PC-9 (cell line): ENCODE data around the gene ASCC3. TPM values are rescaled to one million over a fixed set of nuclear protein-coding genes. Genes with fewer than 3 reads are reported as not detected.

ENCODE experiments used
- BruUV-seq: library from RNA; stranded (reverse); fragments of 400-500 nt; replicated peaks from 2 replicates; lab custom pipeline; 2021; lab: Mats Ljungman, UMichigan
- CTCF ChIA-PET: fragments of 300-600 bp; sonication (Branson Sonifier 250); formaldehyde crosslinking; loops from one replicate; lab custom pipeline; 2022; ENCODE audit warnings: antibody characterized with exemption; lab: Charles Lee
- POLR2A ChIA-PET: fragments of 300-600 bp; sonication (Branson Sonifier 250); formaldehyde crosslinking; loops from one replicate; lab custom pipeline; 2022; ENCODE audit warnings: antibody characterized with exemption; ENCODE audit not compliant: unreplicated experiment; lab: Charles Lee
- DNase-seq, 2 experiments: peaks; one replicate each; pipeline versions ENCODE4 v3.0.0 to v3.0.0-alpha.2; 2015 to 2022; ENCODE audit warnings: mixed read lengths in 1 of 2
- H2AFZ ChIP-seq: fragments of 200-600 bp; sonication (generic); 2 replicates; pipeline ENCODE4 v1.8.1; 2017; ENCODE audit warnings: antibody characterized with exemption
- H3F3A ChIP-seq: fragments of 200-600 bp; sonication (generic); 2 replicates; pipeline ENCODE4 v1.8.1; 2017; ENCODE audit warnings: antibody characterized with exemption, mild to moderate bottlenecking, low read depth; ENCODE audit not compliant: insufficient read depth
- H3K27ac ChIP-seq: fragments of 200-600 bp; sonication (generic); 2 replicates; pipeline ENCODE4 v1.6.1; 2016; ENCODE audit warnings: mixed run types
- H3K27me3 ChIP-seq: fragments of 200-600 bp; sonication (generic); 2 replicates; pipeline ENCODE4 v1.6.1; 2016; ENCODE audit warnings: low read depth, mixed run types; ENCODE audit not compliant: insufficient read depth
- H3K36me3 ChIP-seq: fragments of 200-600 bp; sonication (generic); 2 replicates; pipeline ENCODE4 v1.6.1; 2016; ENCODE audit warnings: low read depth, mixed run types
- H3K4me1 ChIP-seq: fragments of 200-600 bp; sonication (generic); replicated peaks from 2 replicates; pipeline ENCODE4 v1.6.1; 2016; ENCODE audit warnings: mixed run types; ENCODE audit not compliant: insufficient read depth
- H3K4me2 ChIP-seq: fragments of 200-600 bp; sonication (generic); 2 replicates; pipeline ENCODE4 v1.6.1; 2017; ENCODE audit warnings: mixed run types
- H3K4me3 ChIP-seq: fragments of 200-600 bp; sonication (generic); 2 replicates; pipeline ENCODE4 v1.6.1; 2016; ENCODE audit warnings: mixed run types
- H3K79me2 ChIP-seq: fragments of 200-600 bp; sonication (generic); 2 replicates; pipeline ENCODE4 v1.6.1; 2017; ENCODE audit warnings: low read depth, mixed run types
- H3K9me2 ChIP-seq: fragments of 200-600 bp; sonication (generic); 2 replicates; pipeline ENCODE4 v1.8.1; 2017; ENCODE audit warnings: mild to moderate bottlenecking; ENCODE audit not compliant: insufficient read depth
- H3K9me3 ChIP-seq: fragments of 200-600 bp; sonication (generic); 2 replicates; pipeline ENCODE4 v1.8.1; 2016; ENCODE audit warnings: low read depth; ENCODE audit not compliant: insufficient read depth
- H4K20me1 ChIP-seq: fragments of 200-600 bp; sonication (generic); 2 replicates; pipeline ENCODE4 v1.8.1; 2017; ENCODE audit not compliant: insufficient read depth
- CTCF ChIP-seq: fragments of 200-600 bp; sonication (generic); conservative IDR thresholded peaks from 2 replicates; pipeline ENCODE4 v1.6.1; 2017; ENCODE audit warnings: mixed run types, antibody characterized with exemption, mild to moderate bottlenecking, moderate library complexity
- EZH2 ChIP-seq: fragments of 200-600 bp; sonication (generic); IDR thresholded peaks from 2 replicates; pipeline ENCODE4 v1.8.0; 2017; ENCODE audit warnings: antibody characterized with exemption, low read depth
- intact Hi-C: fragments of 100-400 bp; cut with micrococcal nuclease; formaldehyde crosslinking; loops from one replicate; pipeline ENCODE4 v1.10.0; 2022; ENCODE audit not compliant: unreplicated experiment
- total RNA-seq: library from RNA; stranded (reverse); gene quantifications from 2 replicates; pipeline ENCODE4 v1.2.3, GENCODE V29; 2021

Gene ASCC3
- total RNA-seq, 1 experiment from 2014 or later, result 29.4 TPM

- Histone ChIP-seq H3K79me2 (peaks cover 72% of the 10 kb centered on the region), H3K4me1 (peaks cover 25% of the 10 kb centered on the region), H3K9me2 (no peaks in the 10 kb centered on the region), H4K20me1 (peaks cover 7% of the 10 kb centered on the region; the same call in 1 of the 2 replicates), H3K9me3 (0 out of 2 replicates have a peak, but pooled peaks cover 3% of the 10 kb centered on the region), H3K4me3 (no peak overlapping the region), H3K36me3 (no peaks in the 10 kb centered on the region), H3K4me2 (peak overlapping the region; percentile 81), H3K27me3 (no peaks in the 10 kb centered on the region), H3K27ac (no peak overlapping the region), H3F3A (no peaks in the 10 kb centered on the region; the same call in 1 of the 2 replicates), H2AFZ (no peak overlapping the region)
- BruUV-seq, result TSS peak; percentile 32
- ChIA-PET CTCF (no interaction called here), POLR2A (no interaction called here)
- no peak for DNase-seq
- intact Hi-C loops, result no loop called here
- TF ChIP-seq CTCF (no peak), EZH2 (no peak)
Measured at GRCh38 chr6:100879317-100879716, 1.8 kb downstream of the ASCC3 start.

- CTCF ChIA-PET, result no interaction called here
Measured at GRCh38 chr6:100877851-100878250, 3.3 kb downstream of the ASCC3 start.

GRCh38 chr6:100876251-100876650 is 4.9 kb downstream of the ASCC3 start:
- no peak for DNase-seq
- Histone ChIP-seq H3K9me2 (no peaks in the 10 kb centered on the region), H3K9me3 (0 out of 2 replicates have a peak, but pooled peaks cover 3% of the 10 kb centered on the region), H3K36me3 (no peaks in the 10 kb centered on the region; the same call in 1 of the 2 replicates), H3K79me2 (peaks cover 93% of the 10 kb centered on the region), H3F3A (no peaks in the 10 kb centered on the region; the same call in 1 of the 2 replicates), H2AFZ (no peak overlapping the region), H3K4me2 (no peak overlapping the region), H3K4me3 (no peak overlapping the region), H3K4me1 (peaks cover 14% of the 10 kb centered on the region), H3K27me3 (no peaks in the 10 kb centered on the region), H4K20me1 (peaks cover 11% of the 10 kb centered on the region; the same call in 1 of the 2 replicates), H3K27ac (no peak overlapping the region)
- intact Hi-C loops, result no loop called here
- ChIA-PET POLR2A (no interaction called here), CTCF (no interaction called here)
- TF ChIP-seq EZH2 (no peak), CTCF (no peak)
- no TSS peak for BruUV-seq

More at GRCh38 chr6:100877851-100878250, 3.3 kb downstream of the ASCC3 start:
- H2AFZ ChIP-seq, result no peak overlapping the region
- H3K9me3 ChIP-seq, result 0 out of 2 replicates have a peak, but pooled peaks cover 3% of the 10 kb centered on the region
- intact Hi-C loops, result no loop called here
- no peaks in the 10 kb centered on the region for H3K36me3 ChIP-seq
- no peak for TF ChIP-seq CTCF
- no peak for TF ChIP-seq EZH2
- no TSS peak for BruUV-seq
- H3K4me3 ChIP-seq, result no peak overlapping the region
- no peaks in the 10 kb centered on the region for H3K27me3 ChIP-seq
- peaks cover 25% of the 10 kb centered on the region for H3K4me1 ChIP-seq
- no peaks in the 10 kb centered on the region for H3K9me2 ChIP-seq
- H3K79me2 ChIP-seq, result peaks cover 86% of the 10 kb centered on the region
- peaks cover 7% of the 10 kb centered on the region; the same call in 1 of the 2 replicates for H4K20me1 ChIP-seq
- no peak for DNase-seq
- no peak overlapping the region for H3K27ac ChIP-seq
- no peak overlapping the region for H3K4me2 ChIP-seq
- POLR2A ChIA-PET, result interaction anchor here (0.6 kb wide), 1 partner anchor 48 kb away, joined by 9 read pairs; no protein-coding TSS in a partner anchor
- H3F3A ChIP-seq, result no peaks in the 10 kb centered on the region; the same call in 1 of the 2 replicates
